ENCODE measurements around the gene ARHGEF9.

ARHGEF9 gene

GRCh38 chrX:63744850-63745394, 40.1 kb downstream of the ARHGEF9 start:
- no peak for DNase-seq

GRCh38 chrX:63743596-63743995, 41.4 kb downstream of the ARHGEF9 start:
- DNase-seq: no peak

DNA sequence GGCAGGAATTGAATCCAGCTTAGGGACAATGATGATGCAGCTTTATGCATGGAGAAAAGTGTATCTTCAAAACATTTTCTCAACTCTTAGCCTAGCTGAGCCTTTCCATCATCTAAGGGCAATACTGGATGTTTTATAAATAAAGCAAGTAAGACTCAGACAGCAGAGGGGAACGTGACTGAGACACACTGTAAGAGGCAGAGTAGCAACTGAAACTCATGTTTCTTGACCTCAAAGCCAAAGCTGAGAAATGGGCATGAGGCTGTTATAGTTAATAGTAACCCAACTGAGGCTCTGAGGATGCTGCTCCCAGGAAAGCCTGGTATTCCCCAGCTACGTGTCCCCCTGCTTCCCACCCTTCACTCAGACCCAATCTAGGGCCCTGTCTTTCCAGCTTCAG, 44.6 kb downstream of the ARHGEF9 start:
- no peak for DNase-seq

DNA sequence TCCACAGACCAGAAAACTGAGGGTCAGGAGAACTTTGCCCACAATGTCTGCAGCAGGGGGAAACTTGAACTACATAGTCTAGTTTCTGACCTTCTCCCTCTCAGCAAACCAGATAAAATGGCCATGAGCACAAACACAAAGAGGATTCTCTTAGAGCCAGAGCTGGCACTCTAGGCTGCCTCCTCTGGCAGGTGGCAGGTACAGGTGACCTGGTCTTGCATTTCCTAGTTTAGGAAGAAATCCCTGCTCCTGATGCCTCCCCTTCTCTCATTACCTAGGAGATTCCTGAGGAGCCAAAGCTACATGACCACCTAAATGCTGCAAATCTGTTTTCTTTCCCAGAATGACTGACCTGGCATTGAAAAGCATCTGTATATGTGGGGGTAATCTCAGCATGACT, 45.1 kb downstream of the ARHGEF9 start:
- no peak for DNase-seq

- no peak for DNase-seq
These were observed 46.3 kb downstream of the ARHGEF9 start for GRCh38 chrX:63738696-63739095.

- no peak for DNase-seq
These were observed 47.7 kb downstream of the ARHGEF9 start for GRCh38 chrX:63737131-63737921.

DNA sequence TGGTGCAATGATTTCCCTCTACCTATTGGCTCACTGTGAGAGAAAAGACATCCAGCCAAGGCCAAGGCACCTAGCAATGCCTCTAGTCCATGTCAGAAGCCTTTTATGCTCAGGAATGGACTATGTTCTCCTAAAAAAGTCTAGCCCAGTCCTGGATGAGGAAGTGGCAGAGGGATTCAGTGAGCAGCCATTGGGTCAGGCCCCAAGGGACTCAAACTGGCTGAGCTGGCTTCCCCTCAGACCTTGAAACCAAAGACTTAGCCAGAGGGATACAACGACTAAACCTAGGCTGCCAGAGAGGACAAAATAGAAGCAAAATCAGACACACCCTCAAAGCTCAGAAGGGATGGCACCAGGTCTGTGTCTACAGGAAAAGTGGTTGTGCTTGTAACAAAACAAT, 49.1 kb downstream of the ARHGEF9 start:
- DNase-seq: no peak

DNA sequence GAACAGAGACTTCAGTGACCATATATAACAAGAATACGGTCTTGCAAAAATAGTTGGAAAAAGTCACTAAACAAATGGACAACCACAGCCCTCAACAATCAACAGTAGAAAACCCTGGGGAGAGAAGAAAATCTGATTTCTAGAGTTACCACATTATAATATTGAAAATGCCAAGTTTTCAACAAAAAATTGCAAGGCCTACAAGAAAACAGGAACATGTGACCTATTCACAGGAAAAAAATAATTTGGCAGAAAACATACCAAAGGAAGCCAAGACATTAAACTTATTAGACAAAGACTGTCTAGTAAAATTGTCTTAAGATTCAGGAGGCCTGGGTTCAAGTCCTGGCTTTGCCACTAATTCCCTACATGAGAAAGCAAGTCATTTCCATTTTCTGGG, 64.7 kb downstream of the ARHGEF9 start:
- no peak for DNase-seq

- no peak for DNase-seq
These were observed 65.4 kb downstream of the ARHGEF9 start for GRCh38 chrX:63719633-63720032.

DNA sequence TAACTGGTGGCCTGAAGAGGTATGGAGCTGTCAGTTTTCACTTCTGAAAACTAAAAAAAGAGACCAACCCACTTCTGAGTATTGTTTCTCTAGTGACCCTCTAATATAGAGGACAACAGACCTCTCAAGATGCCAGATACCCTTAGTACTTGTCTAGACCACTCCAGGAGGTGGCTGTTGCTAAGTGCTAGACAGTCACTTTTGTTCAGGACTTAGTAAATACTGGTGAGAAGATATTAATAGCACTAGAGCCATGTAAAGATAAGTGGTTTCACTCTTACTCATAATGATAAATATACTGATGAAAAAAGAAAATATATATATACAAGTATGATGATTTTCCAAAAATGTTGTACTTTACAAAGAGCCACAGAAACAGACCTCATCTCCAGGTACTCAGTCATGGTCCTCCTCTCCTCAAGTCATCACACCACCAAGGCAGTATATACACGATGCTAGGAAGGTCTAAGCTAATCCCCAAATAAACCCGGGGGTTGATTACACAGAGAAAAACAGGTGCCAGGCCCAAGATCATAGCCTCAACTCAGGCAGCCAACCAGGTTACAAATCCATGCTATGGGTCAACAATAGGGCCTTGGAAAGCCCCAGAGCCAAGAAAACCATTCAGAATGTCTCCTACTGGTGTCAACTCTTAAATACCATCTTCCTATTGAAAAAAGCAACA, 66.9 kb downstream of the ARHGEF9 start:
- DNase-seq: no peak

GRCh38 chrX:63713526-63713925, 71.5 kb downstream of the ARHGEF9 start:
- no peak for DNase-seq

DNA sequence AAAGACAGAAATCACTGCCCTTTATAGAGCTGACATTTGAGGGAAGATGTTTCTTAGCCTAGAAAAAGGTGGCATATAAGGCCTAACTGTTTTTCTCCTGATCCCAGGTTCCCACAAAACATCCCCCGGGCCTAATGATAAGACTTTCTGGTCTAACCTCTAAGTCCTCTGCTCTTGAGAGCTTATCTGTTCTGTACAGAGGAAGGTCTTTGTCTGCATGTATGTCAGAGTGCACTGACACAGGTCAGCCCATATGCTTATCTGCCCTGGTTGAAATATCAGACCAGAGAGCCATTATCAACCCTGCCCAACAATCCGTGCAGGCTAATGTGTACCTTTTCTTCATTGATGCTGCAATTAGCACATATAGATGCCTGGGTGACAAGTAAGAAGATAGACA, 76.2 kb downstream of the ARHGEF9 start:
- no peak for DNase-seq

GRCh38 chrX:63702556-63702955, 82.5 kb downstream of the ARHGEF9 start:
- DNase-seq: no peak

- DNase-seq: peak in 1 of 2 experiments; percentile 0
These were observed 97.9 kb downstream of the ARHGEF9 start for GRCh38 chrX:63686878-63687714.

DNA sequence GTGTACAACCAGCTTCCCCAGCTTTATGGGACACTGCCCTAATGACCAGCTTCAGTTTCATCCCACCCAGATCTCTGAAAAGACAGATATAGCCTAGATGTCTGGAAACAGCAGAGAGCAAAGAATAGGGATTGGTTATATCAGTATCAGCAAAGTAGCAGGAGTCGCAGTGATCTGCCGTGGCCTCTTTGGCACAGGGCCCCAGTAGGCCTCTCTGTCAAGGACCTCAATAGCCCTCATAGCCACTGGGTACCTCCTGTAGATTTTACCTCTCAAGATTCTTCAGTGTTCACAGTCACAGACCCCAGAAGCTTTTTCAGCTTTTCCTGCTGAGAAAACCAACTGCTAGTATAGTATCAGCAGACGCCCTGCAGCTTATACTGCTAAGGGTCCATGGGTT, 104.6 kb downstream of the ARHGEF9 start:
- no peak for DNase-seq

DNA sequence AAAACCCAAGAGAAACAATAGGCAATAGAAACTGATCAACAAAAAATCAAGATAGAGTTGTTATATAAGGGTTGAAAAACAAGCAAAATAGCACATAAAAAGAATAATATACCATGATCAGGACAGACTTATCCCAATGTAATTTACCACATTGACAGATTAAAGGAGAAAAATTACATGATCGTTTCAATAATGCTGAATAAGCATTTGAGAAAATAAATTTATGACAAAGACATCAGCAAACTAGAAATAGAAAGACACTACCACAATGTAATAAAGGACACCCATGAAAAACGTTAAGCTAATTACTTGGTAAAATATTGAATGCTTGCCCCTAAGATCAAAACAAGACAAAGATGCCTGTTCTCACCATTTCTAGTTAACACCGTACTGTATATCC, 105.6 kb downstream of the ARHGEF9 start:
- DNase-seq: no peak

DNA sequence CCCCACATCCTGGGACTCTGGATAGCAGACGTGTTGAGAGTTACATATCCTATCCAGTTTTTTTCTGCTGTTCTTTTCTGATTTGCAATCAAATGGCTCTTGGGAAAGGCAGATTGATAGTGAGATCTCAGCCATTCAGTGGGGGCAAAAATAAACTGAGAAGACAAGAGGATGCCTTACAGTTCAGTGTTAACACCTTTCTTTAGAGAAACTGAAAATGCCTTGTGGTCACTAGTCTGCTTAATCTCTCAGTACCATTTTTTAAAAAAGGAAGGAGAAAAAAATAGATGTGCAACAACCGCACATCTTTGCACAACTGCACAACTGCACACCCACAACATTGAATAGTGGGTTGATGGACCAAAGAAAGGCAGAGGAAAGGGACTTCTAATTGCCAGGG, 109.3 kb downstream of the ARHGEF9 start:
- DNase-seq: no peak

DNA sequence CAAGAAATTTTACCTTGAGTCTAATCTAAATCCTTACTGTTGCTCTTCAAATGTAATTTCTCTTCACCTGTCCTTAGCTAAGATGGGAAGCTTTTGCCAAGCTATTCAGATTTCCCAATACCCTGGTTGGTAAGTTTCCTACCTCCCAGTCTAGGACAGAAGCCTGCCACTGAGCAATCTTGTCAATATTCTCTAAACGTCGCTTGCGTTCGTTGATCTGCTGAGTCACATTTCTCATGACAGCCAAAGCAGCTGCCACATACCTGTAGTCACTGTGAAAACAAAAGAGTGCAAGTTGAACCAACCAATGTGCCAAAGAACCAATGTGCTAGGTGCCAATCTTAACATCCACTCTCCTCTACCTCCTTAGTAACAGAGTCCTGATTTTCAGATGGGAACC, 111.1 kb downstream of the ARHGEF9 start:
- no peak for DNase-seq

DNA sequence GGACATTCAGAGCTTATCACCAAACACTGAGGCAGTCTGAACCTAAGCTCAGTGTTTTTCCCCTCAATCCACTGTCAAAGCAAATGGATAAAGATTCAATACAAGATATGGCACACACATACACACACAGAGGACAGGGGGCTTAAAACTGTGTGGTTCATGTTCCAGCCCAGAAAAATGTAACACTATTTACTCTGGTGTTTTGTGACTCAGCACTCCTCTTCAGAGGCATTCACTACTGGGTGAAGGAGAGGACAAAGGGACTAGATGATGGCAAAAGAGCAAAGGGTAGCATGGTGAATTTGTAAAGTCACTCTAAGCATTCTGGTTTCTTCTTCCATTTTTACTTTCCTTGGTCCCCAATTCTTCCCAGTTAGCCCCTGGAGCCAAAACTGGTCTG, 120.3 kb downstream of the ARHGEF9 start:
- no peak for DNase-seq

GRCh38 chrX:63664083-63664482, 120.9 kb downstream of the ARHGEF9 start:
- no peak for DNase-seq

GRCh38 chrX:63661676-63662075, 123.3 kb downstream of the ARHGEF9 start:
- DNase-seq: no peak

DNA sequence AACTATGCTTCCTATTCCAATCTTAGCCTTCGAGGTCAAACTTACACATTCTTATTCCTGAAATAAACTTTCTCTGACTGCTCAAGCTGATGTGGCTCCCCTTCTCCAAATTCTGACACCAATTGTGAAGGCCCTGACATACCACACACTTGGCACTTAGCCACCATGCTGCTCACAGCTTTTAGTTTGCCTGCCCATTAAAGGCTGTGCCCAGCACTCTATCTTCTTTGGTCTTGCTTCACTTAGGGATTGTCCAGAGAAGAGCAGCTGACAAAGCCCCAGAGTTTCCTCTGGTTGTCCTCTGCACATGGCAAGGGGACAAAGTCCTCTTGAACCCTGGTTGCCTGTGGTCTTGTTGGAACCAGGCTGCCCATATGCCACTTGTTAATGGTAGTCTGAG, 126.1 kb downstream of the ARHGEF9 start:
- DNase-seq: no peak

- DNase-seq: no peak
These were observed 127.2 kb downstream of the ARHGEF9 start for GRCh38 chrX:63657821-63658220.
